ENCODE results near the gene KDM4B.

KDM4B gene

GRCh38 chr19:4986056-4986455 lies 17.1 kb downstream of the KDM4B start:
- no peak for DNase-seq

- no peak for DNase-seq
These were observed 17.6 kb downstream of the KDM4B start for GRCh38 chr19:4986471-4986891.

- no peak for DNase-seq
These were observed 18.3 kb downstream of the KDM4B start for GRCh38 chr19:4987256-4987655.

DNA sequence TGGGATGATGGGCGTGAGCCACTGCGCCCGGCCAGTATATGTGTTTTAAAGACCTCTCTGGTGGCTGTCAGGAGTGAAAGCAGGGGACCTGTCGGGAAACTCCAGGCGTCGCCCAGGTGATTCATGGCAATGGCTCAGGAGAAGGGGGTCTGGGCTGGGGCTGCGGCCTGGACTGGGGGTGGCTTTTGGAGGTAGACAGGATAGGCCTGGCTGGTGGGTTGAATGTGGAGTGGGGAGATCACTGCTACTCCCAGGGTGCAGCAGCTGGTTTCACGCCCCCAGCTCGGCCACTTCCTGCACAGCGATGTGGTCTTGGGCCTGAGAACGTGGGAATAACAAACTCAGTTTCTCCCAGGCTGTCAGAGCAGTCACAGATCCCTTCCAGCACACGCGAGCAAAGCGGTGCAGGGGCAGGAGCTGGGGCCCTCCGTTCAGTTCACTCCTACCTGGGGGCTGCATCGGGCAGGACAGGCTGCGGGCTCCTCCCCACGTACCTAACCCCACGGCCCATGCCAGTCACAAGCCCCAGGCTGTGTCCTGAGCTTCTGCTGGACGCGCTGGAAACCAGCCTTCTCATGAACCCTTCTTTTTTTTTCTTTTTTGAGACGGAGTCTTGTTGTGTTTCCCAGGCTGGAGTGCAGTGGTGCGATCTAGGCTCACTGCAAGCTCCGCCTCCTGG lies 18.9 kb downstream of the KDM4B start:
- DNase-seq: no peak

- DNase-seq: peak; percentile 47
These were observed 19.9 kb downstream of the KDM4B start for GRCh38 chr19:4988770-4989251.

DNA sequence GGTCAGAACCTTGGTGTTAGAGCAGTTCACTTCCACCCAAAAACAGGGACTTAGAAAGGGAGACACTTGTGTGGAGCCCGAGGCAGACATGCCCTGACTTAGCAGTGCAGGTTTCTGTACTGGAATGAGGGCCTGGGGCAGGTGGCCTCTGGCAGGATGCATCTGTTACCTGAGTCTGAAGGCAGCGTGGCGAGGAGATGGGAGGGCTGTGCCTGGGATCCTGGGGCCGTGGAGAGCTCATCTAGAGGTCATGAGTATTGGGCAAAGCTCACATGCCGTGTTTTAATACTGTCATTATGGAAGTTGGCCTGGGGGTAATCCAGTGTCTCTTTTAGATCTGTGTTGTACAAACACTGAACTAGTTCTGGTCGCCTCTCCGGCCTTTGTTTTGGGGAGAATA lies 21.4 kb downstream of the KDM4B start:
- no peak for DNase-seq

- DNase-seq: no peak
These were observed 22.6 kb downstream of the KDM4B start for GRCh38 chr19:4991538-4991937.

GRCh38 chr19:4991996-4992698 lies 23.2 kb downstream of the KDM4B start:
- no peak for DNase-seq

DNA sequence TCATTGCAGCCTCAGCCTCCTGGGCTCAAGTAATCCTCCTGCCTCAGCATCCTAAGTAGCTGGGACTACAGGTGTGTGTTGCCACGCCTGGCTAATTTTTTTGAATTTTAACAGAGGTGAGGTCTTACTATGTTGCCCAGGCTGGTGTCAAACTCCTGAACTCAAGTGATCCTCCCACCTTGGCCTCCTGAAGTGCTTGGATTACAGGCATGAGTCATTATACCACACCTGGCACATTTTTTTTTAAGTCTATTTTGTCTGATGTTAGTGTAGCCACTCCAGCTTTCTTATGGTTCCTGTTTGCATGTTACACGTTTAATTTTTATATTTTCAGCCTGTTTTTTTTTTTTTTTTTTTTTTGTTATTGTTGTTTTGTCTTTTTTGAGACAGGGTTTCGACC lies 24.8 kb downstream of the KDM4B start:
- no peak for DNase-seq

GRCh38 chr19:4996701-4997100 lies 27.8 kb downstream of the KDM4B start:
- no peak for DNase-seq

DNA sequence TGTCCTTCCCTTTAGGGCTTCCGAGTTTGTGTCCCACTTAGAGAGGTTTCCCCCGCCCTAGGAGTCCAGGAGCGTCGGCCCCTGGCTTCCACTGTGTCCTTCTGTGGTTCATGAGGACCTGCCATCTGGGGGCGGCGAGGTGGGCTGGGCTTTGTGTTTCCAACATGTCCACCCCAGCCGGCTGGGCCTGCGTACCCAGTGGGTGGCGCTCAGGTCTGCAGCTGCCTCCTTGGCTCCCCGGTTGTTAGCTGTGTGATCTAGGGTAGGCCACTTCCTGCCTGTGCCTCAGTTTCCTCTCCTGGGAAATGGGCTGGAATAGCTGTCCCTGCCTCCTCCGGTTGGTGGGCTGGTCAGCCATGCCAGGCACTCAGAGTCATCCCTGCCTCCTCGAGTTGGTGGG lies 28.4 kb downstream of the KDM4B start:
- DNase-seq: no peak

DNA sequence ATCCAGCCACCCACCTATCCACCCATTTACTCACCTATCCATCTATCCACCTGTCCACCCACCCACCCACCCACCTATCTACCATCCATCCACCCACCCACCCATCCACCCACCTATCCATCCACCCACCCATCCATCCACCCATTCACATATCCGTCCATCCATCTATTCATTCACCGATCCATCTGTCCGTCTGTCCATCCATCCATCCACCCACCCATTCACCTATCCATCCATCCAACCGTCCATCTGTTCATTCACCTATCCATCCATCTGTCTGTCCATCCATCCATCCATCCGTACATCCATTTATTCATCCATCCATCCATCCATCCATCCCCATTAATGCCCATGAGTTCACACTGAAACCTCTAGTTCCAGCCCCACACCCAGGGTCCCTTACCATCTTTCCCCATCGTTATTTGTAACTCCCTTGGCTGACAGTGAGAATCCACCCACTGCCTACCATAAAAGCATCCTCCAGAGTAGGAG lies 31.3 kb downstream of the KDM4B start:
- DNase-seq: no peak

- DNase-seq: peak; percentile 66
These were observed 32.7 kb downstream of the KDM4B start for GRCh38 chr19:5001615-5002014.

DNA sequence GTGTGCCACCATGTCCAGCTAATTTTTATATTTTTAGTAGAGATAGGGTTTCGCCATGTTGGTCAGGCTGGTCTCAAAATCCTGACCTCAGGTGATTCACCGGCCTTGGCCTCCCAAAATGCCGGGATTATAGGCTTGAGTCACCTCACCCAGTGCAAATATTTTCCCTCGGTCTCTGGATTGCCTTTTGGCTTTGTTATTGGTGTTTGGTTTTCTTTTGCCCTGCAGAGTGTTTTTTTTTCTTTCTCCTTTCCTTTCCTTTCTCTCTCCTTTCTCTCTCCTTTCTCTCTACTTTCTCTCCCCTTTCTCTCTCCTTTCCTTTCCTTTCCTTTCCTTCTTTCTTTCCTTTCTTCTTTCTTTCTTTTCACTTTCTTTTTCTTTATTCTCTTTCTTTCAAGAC lies 33.2 kb downstream of the KDM4B start:
- peak; percentile 65 for DNase-seq

DNA sequence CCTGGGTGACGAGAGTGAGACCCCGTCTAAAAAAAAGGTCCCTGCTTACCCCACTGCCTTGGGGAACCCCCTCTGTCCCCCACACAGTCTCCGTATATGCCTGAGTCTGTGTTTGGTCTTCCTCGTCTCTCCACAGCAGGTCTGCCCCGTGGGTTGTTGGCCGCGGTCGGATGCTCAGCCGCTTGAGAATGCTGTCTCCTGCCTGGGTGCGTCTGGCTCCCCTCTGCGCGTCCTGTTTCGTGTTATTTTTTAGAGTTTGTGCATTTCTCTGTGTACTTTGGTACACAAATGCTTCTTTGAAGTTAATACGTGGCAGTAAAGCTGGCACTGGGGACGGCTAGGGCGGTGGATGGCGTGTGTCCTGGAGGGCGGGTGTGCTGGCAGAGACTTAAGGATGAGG lies 34.9 kb downstream of the KDM4B start:
- DNase-seq: no peak

DNA sequence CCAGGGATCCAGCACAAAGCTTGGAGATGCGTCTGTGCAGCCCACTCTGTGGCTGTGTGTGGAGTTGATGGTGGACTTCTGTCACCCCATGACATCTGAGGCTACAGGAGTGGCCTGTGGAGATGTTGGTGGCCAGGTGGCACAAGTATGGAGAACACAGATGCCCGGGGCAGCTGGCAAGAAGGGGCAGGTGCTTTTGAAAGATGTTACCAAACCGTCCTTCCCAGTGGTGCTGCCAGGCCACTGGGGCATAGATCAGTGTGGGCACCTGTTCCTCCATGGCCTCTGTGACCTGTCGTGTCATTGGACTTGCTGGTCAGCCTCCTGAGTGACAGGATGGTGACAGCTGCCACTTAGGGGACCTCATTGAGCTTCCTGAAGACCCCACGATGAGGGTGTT lies 36.2 kb downstream of the KDM4B start:
- no peak for DNase-seq

GRCh38 chr19:5006201-5006600 lies 37.3 kb downstream of the KDM4B start:
- no peak for DNase-seq

- no peak for DNase-seq
These were observed 37.9 kb downstream of the KDM4B start for GRCh38 chr19:5006821-5007220.

- DNase-seq: no peak
These were observed 42.7 kb downstream of the KDM4B start for GRCh38 chr19:5011476-5012238.

DNA sequence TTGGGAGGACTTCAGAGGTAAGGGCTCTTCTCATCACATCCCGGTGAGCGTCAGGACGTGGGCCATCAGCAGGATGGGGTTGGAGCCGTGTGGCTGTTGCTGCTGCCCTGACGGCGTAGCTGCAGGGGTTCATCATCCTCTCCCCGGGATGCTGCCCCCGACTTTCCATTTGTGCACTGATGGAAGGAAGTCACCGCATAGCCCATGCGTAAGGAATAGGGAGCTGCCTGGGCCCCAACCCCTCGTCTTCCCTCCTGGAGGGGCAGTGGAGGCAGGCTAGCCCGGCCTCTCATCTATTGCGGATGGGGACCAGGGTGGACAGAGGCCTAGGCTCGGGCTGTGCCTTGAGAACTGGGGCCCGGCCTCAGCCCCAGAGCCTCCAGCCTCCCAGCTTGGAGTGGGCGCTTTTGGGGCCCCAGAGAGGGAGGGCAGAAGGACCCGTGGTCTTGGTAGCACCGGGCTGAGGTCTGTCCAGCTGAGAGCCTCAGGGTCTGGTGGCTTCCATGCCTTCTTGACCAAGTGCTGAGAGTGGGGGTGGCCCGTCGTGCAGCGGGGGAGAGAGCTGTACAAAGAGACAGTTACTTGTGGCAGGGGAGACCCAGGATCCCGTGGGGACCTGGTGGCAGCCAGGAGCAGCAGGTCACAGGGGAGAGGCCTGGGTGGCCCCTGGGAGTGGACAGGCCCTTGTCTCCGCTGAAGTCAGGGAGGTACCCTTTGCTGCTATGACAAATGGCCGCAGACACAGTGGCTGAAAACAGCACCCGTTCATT lies 44.0 kb downstream of the KDM4B start:
- no peak for DNase-seq

DNA sequence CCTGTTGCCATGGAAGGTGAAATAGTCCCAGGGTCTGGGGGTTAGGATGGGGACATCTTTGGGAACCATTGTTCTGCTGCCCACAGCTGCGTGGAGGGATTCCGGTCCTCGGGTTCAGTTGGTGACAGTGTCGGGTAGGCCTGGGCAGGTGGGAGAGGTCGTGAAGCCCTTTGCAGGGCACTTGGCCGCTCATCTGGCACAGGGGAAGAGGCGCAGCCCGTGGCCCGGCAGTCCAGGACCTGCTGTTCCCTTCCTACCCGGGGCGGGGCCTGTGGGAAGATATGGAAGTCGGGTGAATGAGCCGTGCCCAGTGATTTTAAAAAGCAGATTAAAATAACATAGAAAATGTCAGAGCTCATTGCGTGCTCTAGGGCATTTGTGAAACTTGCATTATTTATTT lies 44.8 kb downstream of the KDM4B start:
- DNase-seq: no peak

- no peak for DNase-seq
These were observed 46.0 kb downstream of the KDM4B start for GRCh38 chr19:5014941-5015340.

DNA sequence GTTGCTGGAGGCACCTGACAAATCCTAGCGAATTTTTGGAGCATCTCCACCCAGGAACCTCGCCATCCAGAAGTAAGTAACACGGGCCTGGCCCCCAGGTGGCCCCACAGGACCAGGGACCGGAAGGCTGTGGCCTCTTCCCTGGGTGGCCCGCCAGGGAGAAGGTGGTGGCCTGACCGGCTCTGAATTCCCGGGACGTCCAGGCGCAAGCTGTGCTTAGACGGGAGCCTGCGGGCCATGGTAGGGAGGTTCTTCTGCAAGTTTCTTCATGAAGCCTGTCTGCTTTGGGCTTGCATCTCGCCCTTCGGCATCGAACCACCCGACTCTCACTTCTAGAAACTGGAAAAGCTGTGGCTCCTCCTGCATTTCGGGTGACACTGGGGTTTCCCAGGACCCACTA lies 47.4 kb downstream of the KDM4B start:
- no peak for DNase-seq
